Cardiac septum (tissue), 1 donor: ENCODE measurements around the gene ZBTB47. TPM values are rescaled to one million over a fixed set of nuclear protein-coding genes. Genes with fewer than 3 reads are reported as not detected.

ENCODE experiments used
- DNase-seq: peaks from one replicate; pipeline ENCODE4 v3.0.0-alpha.2; 2020; ENCODE audit warnings: low spot score
- intact Hi-C: fragments of 100-400 bp; cut with DNase I; formaldehyde crosslinking; loops from one replicate; pipeline ENCODE4 v1.14.0; 2022
- total RNA-seq: library from RNA; stranded (reverse); fragmentation: NEBNext Ultra II Directional; extraction: Animal tissue kit (Norgen Biotek cat#: 25700); gene quantifications from one replicate; pipeline ENCODE4 v1.2.1, GENCODE V29; 2021
- donor health status: DM: no; HTN: no; CAD: no.

The ZBTB47 gene
- total RNA-seq, 1 donor from 2014 or later = 202 TPM

DNA sequence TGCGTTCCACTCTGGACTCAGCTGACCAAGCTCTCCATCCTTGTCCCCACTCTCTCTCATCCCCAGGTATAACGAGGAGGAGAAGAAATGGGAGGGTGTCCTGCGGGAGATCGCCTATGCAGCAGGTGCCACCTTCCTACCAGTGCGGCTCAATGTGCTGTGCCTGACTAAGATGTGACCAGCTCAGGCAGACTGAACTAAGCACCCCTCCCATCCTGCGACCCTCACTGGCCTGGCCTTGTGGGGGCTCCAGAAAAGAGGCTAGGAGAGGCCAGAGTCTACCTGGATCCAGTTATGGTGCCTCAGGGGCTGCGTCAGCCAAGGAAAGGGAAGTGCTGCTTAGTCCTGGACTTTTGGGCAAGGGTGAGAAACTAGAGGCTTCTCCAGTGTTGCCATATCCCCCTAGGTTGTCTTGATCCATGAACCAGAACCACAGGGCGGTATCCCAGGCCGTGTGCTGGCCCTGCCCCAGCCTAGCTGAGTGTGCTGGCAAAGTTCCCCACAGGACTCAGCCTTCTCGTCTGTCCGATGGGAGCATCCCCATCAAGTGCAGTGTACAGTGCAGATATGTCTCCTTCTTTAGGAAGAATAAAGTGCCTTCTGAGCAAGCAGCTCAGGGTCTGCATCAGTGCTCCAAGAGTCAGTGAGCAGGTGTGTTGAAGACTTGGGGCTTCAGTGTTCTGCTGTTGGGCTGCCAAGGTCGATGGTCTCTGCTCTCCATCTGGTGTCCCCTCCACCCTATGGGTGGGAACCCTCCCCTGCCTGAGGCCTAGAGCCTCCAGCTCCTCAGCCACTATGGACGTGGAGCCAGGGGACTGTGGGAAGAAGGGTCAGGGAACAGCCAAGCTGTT, 38.5 kb downstream of the ZBTB47 start:
- DNase-seq = peak; percentile 59
- intact Hi-C loops = no loop called here

DNA sequence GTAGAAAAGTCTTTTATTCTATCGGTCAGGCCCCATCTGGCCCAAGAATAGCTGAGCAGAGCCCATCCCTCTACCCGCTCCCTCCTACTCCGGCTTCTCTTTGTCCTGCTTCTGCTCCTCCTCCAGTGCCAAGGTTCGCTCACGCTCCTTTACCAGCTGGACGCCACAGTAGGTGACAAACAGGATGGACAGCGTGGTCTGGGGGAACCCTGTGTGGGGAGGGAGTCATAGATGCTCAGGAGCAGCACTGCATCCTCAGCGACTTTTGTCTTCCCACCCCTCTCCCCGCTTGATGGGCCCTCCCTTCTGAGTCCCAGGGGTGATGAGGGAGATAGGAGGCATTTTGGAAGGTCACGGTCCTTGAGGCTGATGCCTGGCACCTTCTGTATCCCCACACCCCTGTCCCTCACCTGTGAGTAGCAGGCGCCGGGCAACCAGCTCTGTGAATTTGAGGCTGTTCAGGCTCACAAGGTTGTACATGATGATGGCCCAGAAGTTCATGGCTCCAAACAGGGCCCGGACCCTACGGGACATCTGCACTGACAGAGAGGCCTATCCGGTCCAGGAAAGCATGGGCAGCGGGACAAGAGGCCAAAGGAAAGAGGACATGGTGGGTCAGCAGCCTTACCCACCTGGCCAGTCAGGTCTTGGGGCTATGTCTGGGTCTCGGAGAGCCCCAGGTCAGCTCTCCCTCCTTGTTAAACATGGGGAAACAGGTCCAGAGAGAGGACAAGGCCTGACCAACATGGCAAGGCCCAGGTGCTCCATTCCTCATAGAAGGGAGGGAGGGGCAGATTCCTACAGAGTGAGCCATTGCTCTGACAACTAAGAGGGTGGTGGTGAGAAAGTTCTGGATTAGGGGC, 39.4 kb downstream of the ZBTB47 start:
- intact Hi-C loops = no loop called here
- DNase-seq = no peak

DNA sequence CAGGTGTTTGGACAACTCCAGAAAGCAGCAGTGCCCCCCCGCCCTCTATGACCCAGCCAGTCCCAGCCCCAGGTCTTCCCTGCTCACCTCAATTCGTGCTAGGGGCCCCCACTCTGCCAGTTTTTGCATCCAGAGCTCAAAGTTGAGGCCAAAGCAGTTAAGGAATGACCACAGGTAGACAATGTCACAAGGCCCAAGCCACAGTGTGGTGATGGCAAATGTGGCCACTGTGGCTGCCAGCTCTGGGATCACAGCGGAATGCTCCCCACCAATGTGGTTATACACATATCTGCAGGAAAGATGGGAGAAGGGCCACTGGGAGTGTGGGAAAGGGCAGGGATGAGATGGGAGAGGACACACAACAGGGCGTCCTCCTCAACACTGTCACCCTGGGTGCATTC, 40.0 kb downstream of the ZBTB47 start:
- peak; percentile 54 for DNase-seq
- intact Hi-C loops = no loop called here

DNA sequence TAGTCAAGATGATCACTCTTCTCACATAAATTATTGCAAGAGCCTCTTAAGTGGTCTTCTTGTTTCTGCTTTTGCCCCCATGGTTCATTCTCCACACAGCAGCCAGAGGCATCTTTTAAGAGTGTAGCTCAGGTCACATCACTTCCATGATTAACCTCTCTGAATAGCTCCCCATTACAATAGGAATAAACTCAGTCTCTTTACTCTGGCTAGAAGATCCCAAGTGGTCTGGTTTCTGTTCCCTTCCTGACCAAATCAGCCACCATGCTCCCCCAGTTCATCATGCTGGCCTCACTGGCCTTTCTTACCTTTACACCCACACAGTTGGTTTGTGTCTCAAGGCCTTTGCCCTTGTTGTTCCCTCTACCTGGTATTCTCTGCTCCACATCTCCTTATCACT, 40.9 kb downstream of the ZBTB47 start:
- intact Hi-C loops = no loop called here
- peak; percentile 55 for DNase-seq

DNA sequence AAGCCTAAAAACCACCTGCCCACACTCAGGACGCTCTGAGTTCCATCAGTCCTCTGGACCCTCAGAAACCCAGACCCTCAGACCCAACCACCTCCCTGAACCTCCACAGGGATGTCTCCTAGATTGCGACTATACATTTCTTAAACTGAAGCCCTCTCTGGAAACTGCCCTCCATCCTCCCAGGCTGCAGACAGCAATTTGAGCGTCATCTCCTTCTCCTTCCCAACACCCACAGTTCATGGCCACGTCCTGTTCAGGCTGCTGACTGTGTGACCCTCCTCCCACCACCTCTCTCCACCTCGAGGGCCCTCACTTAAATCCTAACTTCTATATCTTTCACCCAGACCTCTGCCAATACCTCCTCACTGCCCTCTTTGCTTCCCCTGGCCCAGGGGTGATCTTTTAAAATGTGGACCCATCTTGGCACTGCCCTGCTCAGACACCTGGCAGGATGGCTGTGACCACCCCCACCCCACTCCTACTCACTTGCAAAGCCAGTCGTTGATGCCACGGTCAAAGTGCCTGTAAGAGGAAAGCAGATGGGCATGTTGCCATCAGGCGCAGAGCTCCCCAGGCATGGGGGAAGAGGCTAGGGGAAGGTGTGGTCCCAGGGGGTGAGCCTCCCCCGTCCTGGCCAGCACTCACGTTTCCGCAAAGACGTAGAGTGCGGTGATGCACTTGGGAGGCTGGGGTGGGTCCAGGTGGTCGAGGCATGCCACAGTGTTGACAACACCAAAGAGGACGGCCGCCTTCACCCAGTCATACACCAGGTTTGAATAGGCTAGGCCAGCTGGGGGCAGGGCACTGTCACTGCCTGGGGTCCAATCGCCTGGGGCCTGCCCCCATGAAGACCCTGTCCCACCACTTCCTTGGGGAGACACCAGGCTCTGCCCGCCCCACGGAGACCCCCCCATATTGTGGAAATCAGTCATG, 43.1 kb downstream of the ZBTB47 start:
- intact Hi-C loops = no loop called here
- peak; percentile 56 for DNase-seq

DNA sequence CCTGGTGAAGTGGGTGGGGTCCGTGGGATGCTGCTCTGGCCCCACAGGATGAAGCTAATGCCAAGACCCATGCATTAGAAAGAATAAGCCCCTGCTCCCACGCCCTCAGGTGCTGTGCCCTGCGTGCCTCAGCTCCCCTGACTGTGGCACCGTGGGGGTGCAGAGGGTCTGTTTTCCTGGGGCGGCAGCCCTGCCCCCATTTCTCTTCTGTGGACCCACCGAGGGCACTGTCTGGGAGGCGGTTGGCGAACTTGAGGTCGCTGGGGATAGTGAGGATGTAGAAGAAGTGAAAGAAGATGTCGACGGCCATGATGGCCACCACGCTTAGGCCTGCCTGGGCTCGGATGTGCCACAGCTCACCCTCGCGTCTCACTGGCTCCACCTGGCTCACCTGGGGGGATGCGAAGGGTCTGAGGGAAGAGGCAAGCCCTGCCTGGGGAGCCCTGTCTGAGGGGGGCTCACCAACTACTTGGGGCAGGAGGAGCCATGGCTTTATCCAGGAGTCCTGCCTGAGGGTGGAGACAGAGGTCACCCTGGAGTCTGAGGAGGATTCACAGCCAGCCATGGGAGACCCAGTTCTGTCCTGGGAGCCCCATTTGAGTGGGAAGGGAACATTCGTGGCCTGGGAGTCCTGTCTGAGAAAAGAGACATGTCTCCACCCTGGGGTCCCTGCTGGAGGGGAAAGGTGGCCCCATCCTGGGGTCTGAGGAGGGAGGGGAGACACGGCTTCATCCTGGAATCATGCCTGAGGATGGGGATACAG, 44.0 kb downstream of the ZBTB47 start:
- peak; percentile 35 for DNase-seq
- intact Hi-C loops = no loop called here

DNA sequence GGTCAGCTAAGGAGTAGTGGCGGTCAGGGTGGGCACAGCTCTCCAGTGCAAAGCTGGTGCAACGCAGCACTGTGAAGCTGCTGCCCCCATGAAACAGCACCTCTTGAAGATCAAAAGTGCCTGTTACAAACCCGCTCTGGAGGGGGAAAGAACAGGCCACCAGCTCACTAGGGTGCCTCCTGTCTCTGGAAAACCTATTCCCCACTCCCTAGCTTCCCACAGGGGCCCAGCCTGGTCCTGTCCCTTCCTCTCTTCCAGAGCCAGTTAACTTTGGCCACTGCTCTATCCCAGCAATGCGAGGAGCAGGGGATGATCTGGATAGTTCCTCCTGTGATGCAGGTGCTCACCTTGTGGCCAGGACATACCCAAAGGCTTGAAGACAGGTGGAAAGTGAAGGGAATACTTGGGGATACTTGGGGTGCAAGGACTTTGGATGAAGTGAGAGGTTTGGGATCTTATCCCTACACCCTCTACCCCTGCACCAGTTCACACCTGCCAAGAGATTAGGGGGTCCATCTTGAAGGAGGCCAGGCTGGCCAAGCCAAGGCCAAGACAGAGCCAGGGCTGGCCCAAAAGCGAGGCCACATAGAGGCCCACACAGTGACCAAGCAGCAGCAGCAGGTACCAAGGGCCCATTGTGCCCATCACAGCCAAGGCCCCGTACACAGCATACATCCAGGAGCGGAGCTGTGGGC, 44.9 kb downstream of the ZBTB47 start:
- DNase-seq = peak; percentile 19
- intact Hi-C loops = no loop called here

DNA sequence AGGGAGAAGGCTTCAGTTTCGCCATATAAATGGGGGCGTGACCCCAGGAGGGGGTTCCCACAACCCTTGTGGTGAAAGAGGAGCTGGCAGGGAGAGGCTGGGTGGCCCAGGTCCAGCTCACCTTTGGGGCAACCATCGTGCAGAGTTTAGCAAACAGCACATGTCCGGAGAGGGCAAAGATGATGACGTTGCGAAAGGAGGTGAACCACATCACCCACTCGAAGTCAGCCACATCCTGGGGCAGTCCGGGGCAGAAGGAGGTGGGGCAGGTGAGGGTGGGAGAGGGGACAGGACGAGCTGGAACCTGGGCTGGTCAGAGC, 45.4 kb downstream of the ZBTB47 start:
- peak; percentile 54 for DNase-seq
- intact Hi-C loops = no loop called here

DNA sequence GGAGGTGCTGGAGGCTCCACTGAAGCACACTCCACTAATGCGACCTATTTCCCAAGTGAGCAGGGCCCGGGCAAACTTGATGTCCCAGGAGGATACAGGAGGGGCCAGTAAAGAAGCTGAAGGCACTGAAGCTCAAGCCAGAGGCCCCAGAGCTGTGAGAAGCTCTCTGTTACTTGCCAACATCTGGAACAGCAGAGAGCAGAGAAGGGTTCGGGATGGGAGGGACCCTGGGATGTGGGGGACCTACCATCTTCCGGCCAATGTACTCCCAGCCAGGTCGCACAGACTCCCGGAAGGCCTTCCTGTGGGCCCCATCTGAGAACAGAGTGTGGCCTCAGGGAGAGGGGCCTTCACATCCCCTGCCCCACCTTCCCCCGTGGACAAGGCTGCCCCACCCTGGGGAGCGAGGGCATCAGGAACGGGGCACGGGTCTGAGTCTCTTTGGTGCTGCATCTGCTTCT, 46.0 kb downstream of the ZBTB47 start:
- DNase-seq = peak; percentile 67
- intact Hi-C loops = no loop called here

DNA sequence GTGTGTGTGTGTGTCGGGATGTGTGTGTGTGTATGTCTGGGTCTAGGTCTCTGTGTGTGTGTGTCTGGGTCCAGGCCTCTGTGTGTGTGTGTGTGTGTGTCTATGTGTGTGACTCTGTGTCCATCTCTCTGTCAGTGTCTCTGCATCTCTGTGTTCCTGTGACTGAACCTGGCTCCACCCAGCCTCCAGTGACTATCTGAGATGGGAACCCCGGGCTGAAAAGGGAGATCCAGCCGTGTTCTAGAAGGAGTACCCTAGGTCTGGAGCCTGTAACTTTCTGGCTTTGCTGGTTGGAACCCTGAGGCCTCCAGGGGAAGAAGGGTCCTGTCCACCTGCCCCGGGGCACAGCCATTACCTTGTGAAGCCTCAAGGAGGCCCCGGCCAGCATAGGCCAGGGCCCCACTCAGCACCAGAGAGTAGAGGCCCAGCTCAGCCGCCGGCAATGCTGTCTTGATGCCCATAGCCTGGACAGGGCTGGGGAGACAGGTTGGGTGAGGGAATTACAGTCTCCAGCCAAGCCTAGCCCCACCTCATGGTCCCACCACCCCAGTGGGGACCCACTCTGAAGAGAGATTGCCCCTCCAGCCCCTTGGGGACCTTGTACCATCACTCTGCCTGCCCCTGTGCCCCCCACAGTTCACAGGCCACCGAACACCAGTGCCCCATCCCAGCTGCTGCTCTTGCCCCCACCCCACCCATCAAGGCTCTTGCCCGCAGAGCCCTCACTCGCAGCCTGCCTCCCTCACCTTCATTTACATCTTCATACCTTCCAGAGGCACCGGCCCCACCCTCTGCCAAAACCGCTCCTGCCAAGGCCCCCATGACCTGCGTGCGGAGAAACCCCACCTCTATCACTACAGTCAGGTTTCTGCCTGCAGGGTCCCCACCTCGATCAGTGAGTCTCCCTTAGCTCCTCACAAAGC, 47.1 kb downstream of the ZBTB47 start:
- DNase-seq = peak; percentile 74

DNA sequence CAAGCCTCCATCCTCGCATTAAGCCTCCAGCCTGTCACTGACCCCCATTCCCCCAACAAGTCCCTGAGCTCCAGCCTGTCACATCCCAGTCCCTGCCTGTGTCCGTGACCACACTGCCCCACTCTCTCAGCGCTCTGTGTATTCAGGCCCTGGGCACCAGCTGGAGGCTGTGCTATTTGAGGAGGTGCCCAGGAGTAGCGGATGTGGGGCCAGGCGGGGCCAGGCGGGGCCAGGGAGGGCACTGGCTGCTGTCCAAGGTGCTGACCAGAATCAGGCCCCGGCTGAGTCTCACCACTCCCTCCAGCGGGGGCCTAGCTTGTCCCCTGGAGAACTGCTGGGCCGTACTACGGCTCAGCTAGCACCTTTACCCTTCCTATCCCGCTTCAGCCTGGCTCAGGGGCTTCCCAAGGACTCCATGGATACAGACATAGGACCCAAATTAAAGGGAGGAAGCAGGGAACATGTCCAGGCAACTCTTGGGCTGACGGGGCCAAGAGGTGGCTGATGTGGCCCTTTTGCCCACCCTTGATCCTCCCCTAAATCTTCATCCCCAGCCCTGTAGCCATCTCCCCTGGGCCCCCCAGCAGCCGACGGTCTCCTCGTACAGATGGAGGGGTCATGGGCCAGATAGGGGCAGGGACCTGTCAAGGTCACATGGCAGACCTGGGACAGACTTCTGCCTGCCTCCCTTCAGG, 48.0 kb downstream of the ZBTB47 start:
- intact Hi-C loops = loop anchor here (1.0 to 2.0 kb wide), 5 partner anchors 17 to 101 kb away; partner anchors contain the start of genes KLHL40 and NKTR
- peak; percentile 90 for DNase-seq

More for the DNA sequence above, 47.1 kb downstream of the ZBTB47 start:
- intact Hi-C loops = loop anchor here (1.0 to 2.0 kb wide), 4 partner anchors 16 to 100 kb away; partner anchors contain the start of genes KLHL40 and NKTR

DNA sequence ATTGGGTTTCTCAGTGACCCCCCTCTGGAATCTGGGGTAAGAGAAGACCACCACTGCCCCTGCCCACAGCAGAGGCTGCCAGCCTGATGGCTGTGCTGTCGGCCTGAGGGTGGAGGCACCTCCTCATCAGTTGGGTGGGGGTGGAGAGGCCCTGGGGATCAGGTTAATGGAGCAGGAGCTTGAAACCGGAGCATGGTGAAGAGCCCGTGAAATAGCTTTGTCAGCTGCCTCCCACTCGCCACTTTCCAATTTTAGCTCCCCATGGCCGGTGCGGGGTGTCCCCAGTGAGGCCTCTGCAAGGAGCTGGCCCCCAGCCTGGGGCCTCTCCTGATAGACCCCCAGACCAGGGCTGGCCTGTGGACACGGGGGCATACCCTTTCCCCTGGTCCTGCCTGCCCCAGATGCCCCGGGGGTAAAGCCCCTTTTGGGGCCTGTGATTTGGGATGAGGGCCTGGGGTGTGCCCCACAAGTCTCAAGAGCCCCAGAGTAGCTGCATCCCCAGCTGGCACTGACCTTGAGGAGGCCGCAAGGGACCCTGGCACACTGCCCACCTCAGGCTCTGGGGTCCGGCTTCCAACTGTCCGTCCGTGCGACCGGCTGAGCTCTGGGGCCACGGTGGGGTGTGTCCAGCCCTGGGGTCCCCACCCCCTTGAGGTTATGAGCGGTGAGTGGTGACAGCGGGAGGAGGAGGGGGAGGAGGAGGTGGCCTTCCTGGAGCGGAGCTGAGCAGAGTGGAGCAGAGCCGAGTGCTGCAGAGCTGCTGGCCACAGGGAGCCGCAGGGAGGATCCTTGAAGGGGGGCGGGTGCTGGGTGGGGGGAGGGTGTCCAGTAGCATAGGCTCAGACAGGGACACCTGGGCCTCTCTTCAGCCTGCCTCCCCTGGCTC, 48.8 kb downstream of the ZBTB47 start, which contains the start of gene HHATL:
TSS of gene HHATL (minus strand) at position 733 of the 886 bp plus-strand sequence. CDS start 1,972 bp downstream, outside the sequence.
- intact Hi-C loops = loop anchor here (1.0 kb wide), 1 partner anchor 37 kb away; no protein-coding TSS in a partner anchor
- DNase-seq = peak; percentile 83

DNA sequence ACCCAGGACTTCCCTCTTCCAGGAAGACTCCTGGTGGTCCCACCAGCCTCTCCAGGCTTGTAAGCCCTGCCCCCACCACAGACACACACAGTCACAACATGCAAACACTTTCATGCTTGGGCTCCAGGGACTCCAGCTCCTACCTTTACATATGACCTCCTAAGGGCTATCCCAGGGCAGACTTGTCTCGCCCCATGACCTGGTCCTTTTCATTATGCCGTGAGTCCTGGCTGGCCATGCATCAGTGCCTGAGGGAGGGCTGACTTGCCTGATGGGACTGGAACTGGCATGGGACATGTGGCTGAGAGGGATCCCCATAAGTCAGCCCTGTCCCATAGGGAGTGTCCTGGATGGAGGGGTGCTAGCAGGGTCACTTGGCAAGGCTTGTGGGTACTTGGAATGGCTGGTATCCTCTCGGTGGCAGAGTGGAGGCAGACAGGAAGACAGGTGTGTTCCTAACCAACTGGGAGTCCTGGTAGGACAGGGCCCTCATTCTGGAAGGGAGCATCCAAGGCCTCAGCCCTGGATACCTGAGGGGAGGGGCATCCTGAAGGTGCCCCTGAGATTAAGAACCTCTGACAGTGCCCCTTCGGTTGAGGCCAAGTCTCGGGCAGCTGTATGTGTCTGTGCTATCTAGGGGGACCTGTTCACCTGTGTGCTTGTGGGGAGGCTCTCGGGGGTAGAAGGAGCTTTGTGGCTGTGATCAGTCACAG, 49.6 kb downstream of the ZBTB47 start:
- DNase-seq = no peak
- intact Hi-C loops = loop anchor here (1.0 kb wide), 1 partner anchor 36 kb away; no protein-coding TSS in a partner anchor

DNA sequence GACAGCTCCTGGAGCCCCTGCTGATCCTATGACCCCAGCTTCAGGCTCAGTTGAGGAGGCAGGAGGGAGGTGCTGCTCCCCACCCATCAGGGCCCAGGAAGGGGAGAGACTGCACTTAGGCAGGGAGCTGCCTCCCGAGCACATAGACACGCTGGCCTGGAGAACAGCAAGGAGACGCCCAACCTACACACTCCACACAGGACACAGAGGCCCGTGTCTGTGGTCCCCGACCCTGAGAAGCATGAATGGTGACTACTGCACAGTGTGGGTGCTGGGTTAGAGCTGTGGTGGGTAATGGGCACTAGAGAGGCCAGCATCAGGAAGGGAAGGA, 50.2 kb downstream of the ZBTB47 start:
- peak; percentile 71 for DNase-seq
- intact Hi-C loops = no loop called here
